RWPE1 (cell line): ENCODE results near the gene TRPC4.

Experiments
- CTCF ChIA-PET: fragments of 350-600 bp; sonication (Branson Sonifier 250); formaldehyde crosslinking; extraction: SDS; loops from one replicate; lab custom pipeline; 2021; lab: Yijun Ruan, JAX
- POLR2A ChIA-PET: fragments of 400-600 bp; formaldehyde crosslinking; extraction: SDS; loops from one replicate; lab custom pipeline; 2020; ENCODE audit warnings: antibody characterized with exemption; ENCODE audit not compliant: low non-redundant PET; lab: Yijun Ruan, JAX
- DNase-seq: peaks from one replicate; pipeline ENCODE4 v3.0.0; 2012; ENCODE audit warnings: low spot score
- H3K27ac ChIP-seq: fragments of 450-650 bp; 2 replicates; pipeline ENCODE4 v1.5.1; 2017
- TF ChIP-seq, protein P1 (sequence below): fragments of 450-650 bp; conservative IDR thresholded peaks from 2 replicates; pipeline ENCODE4 v1.5.1; 2017; ENCODE audit warnings: low read depth, mild to moderate bottlenecking

The TRPC4 gene

DNA sequence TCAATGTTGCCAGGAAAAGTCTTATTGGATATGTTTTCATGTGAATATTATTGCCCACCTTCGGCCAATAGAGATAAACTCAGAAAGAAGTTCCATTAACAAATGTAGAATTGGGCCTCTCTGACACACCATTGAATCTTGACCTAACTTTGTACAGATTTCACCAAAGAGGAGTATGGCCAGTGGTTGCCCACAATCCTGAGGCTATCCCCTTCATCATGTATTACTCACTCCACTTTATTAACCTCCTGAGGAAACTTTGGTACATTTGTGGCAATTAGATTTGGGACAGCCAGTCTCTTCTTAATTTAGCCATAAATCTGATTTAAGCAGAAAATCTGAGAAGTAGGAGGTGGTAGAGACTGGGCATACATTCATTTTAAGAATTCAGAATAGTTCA, 217.7 kb downstream of the TRPC4 start:
- DNase-seq, result no peak
- TF ChIP-seq, protein P1, sequence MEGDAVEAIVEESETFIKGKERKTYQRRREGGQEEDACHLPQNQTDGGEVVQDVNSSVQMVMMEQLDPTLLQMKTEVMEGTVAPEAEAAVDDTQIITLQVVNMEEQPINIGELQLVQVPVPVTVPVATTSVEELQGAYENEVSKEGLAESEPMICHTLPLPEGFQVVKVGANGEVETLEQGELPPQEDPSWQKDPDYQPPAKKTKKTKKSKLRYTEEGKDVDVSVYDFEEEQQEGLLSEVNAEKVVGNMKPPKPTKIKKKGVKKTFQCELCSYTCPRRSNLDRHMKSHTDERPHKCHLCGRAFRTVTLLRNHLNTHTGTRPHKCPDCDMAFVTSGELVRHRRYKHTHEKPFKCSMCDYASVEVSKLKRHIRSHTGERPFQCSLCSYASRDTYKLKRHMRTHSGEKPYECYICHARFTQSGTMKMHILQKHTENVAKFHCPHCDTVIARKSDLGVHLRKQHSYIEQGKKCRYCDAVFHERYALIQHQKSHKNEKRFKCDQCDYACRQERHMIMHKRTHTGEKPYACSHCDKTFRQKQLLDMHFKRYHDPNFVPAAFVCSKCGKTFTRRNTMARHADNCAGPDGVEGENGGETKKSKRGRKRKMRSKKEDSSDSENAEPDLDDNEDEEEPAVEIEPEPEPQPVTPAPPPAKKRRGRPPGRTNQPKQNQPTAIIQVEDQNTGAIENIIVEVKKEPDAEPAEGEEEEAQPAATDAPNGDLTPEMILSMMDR, result no peak
- CTCF ChIA-PET, result interaction anchor here (0.6 kb wide), 1 partner anchor 316 kb away, joined by 5 read pairs; no protein-coding TSS in a partner anchor
- no peak overlapping the region for H3K27ac ChIP-seq
- POLR2A ChIA-PET, result no interaction called here

DNA sequence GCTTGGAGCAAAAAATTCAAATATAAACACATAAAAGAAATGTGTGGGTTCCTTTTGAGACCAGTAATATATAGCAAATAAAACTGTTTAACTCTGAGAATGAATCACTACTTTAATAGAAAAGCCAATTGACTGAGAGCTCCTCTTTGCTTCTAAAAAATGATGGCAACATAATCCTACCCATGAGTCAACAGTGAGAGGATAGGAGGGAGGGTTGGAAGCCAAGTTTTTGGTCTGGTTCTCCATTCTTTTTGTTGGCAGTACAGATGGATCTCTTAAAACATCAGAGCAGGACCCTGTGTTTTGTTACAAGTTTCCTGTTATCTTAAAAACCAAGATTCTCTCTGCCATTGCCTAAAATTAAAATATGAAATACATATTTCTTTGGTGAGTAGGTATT, 221.0 kb downstream of the TRPC4 start:
- TF ChIP-seq, protein P1, result no peak
- CTCF ChIA-PET, result no interaction called here
- POLR2A ChIA-PET, result no interaction called here
- DNase-seq, result no peak
- H3K27ac ChIP-seq, result no peak overlapping the region

DNA sequence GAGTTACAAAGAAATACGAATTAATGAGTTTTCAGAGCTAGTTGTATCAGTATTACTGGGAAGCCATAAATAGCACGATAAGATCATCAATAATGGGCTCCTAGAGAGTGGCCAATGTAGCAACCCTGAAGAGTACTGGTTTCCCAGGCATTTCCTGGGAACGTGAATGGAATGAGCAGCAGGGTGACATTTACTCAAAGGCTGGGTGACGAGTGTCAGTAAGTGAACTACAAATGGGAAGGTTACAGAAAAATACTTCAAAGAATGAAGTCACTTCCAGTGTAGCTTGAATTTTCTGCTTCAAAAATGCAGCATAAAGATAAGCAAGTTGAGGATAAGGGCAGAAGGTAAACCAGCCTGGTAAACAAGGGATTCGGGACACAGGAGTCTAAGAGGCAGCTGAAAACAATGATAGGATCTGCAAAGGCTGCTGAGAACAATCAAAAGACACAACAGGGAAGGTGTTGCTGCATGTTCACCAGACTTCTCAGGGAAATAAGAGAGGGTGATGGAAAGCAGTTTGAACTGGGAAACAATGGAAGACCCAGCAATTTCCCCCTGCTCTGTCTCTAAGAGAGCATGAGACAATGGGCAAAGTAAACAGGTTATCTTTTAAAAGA, 222.4 kb downstream of the TRPC4 start:
- DNase-seq, result no peak
- CTCF ChIA-PET, result interaction anchor here (0.6 kb wide), 2 partner anchors 875 to 1714 kb away, joined by 3 read pairs; no protein-coding TSS in a partner anchor
- POLR2A ChIA-PET, result no interaction called here
- TF ChIP-seq, protein P1, result no peak
- H3K27ac ChIP-seq, result no peak overlapping the region

DNA sequence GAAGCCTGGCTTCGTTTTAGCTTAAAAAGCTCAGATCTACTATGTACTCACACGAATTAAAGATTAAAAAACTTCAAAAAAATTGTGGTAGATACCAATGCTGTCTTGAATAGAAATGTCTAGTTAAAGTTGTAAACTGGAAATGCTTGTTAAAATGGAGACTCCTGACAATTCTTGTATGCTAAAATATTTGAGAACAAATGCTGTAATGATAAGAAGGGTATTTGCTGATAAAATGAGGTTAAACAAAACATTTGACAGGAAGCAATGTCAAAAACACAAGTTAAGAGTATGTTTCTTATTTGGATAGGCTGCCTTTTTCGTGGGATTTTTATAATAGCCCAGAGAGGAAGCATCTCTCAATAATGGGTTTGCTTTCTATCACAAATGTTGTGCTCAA, 223.0 kb downstream of the TRPC4 start:
- no peak for DNase-seq
- ChIA-PET POLR2A (no interaction called here), CTCF (interaction anchor here (0.6 kb wide), 1 partner anchor 1714 kb away, joined by 3 read pairs; no protein-coding TSS in a partner anchor)
- no peak overlapping the region for H3K27ac ChIP-seq
- TF ChIP-seq, protein P1, result no peak

DNA sequence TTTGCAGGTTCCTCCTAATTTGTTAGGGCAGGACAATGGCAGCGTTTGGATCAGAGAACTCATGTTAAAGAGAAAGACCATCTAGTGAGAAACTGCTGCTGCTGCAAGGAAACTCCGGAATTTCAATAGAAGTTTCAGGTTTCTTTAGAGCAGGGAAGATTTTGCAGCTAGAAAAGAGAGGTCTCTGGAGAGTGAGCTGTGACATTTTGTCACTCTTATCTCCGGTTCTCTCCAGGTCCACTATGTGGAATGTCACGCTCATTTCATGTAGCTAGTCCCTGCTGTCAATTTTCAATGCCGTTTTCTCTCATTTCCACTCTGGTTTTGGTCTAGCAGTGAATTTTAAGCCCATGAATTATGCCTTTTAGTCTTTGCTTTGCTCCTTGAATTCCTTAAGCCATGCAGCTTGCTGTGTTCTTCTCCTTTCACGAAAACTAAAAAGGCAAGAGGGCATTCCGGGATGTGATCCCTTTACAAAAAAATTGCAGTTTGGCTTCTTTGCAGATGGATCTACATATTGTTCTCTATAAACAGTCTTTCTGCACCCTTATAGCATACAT, 224.3 kb downstream of the TRPC4 start:
- TF ChIP-seq, protein P1, result no peak
- POLR2A ChIA-PET, result no interaction called here
- no peak for DNase-seq
- no peak overlapping the region for H3K27ac ChIP-seq
- CTCF ChIA-PET, result interaction anchor here (0.7 kb wide), 1 partner anchor 86 kb away, joined by 4 read pairs; no protein-coding TSS in a partner anchor

DNA sequence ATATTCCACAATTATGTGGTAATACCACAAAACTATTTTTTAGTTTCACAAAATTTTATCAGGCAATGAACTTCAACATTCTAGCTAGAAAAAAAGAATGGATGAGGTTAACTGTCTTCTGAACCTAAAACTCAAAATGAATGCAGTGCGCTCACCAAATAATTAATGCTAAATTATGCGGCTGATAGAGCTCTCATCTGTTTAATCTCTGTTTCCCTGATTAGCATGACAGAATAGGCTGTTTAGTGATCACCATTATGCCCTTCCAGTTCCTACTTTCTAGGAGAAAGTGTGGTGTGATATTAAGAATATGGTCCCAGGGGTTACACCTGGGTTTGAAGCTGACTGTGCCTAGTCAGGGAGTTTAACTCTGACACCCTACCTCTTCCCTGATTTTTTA, 228.2 kb downstream of the TRPC4 start:
- no peak overlapping the region for H3K27ac ChIP-seq
- TF ChIP-seq, protein P1, result no peak
- ChIA-PET CTCF (interaction anchor here (0.6 kb wide), 1 partner anchor 20 kb away, joined by 3 read pairs; no protein-coding TSS in a partner anchor), POLR2A (no interaction called here)
- no peak for DNase-seq
